Suprapubic skin (tissue), 4 donors: ENCODE data around the gene PSAT1. TPM values are rescaled to one million over a fixed set of nuclear protein-coding genes. Genes with fewer than 3 reads are reported as not detected.

ENCODE experiments used
- DNase-seq, 2 donors: peaks; one replicate each; pipeline ENCODE4 v3.0.0-alpha.2; 2019; ENCODE audit warnings: low spot score in 2 of 2
- H3K27ac ChIP-seq: fragments of 200-600 bp; sonication (generic); one replicate; pipeline ENCODE4 v1.5.1; 2019
- H3K27me3 ChIP-seq: fragments of 200-600 bp; sonication (generic); one replicate; pipeline ENCODE4 v1.5.1; 2019
- H3K36me3 ChIP-seq: fragments of 200-600 bp; sonication (generic); one replicate; pipeline ENCODE4 v1.5.1; 2019
- H3K4me1 ChIP-seq: fragments of 200-600 bp; sonication (generic); one replicate; pipeline ENCODE4 v1.5.1; 2019
- H3K4me3 ChIP-seq: fragments of 200-600 bp; sonication (generic); one replicate; pipeline ENCODE4 v1.5.1; 2019; ENCODE audit warnings: mild to moderate bottlenecking
- H3K9me3 ChIP-seq: fragments of 200-600 bp; sonication (generic); one replicate; pipeline ENCODE4 v1.5.1; 2019
- EP300 ChIP-seq: sonication (generic); formaldehyde crosslinking; IDR thresholded peaks from one replicate; pipeline ENCODE4 v1.6.1; 2017; ENCODE audit warnings: antibody characterized with exemption
- POLR2A ChIP-seq, 2 donors: fragments of 450-650 bp; IDR thresholded peaks; one replicate each; pipeline ENCODE4 v1.6.1; 2017; ENCODE audit warnings: antibody characterized with exemption in 2 of 2, mild to moderate bottlenecking in 2 of 2, moderate library complexity in 2 of 2
- POLR2AphosphoS5 ChIP-seq, 3 donors: sonication (generic); formaldehyde crosslinking; IDR thresholded peaks; one replicate each; pipeline ENCODE4 v1.6.1; 2017; ENCODE audit warnings: antibody characterized with exemption in 3 of 3
- WGBS: methylation state at CpG from one replicate; pipeline ENCODE4 v1.1.5; 2018; 5-methylcytosine and 5-hydroxymethylcytosine counted together
- total RNA-seq, 4 donors: library from RNA; depleted of rRNA; stranded (reverse); fragments of >200 nt; gene quantifications; one replicate each; pipeline ENCODE4 v1.1.0, GENCODE V29; 2016
- TF ChIP-seq, protein P1 (sequence below), 2 donors: fragments of 200-600 bp in 1 of 2; fragments of 450-650 bp in 1 of 2; sonication (generic) in 1 of 2; IDR thresholded peaks; one replicate each; pipeline ENCODE4 v1.5.1; 2016 to 2019; ENCODE audit warnings: antibody characterized with exemption in 2 of 2, mild to moderate bottlenecking in 1 of 2, moderate library complexity in 1 of 2

Gene PSAT1
- total RNA-seq, 4 donors from 2014 or later: 47.4 to 101 (median 75.7) TPM

DNA sequence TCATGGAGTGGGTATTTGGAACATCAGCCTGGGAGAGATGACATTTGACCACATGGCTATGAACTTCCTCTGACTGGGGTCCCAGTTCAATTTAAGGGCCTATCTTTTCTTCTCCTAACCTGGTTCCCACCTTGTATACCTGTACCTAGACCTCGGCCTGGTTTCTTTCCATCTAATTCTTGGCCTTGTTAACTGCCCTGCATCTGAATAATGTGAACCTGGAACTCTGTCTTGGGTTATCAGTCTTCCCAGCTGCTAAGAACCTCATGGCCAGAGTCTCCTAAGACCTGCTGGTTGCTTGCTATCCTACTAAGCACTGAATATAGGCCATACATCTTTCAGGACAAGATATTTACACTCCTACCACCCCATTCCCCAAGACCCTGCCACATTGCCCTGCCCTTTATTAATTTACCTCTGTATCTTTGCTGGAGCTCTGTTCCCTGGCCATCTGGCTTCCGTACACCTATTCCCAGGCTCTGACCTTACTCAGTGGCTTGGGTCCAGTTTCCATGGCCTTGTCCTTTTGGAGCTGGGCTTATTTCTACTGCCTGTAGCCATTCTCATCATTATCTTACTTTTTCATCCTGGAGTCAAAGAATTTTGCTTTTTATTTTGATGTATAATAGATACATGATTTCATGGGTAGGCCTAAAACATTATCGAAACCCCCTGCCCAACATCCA is 6.6 kb downstream of the PSAT1 start:
- peaks cover 24% of the 10 kb centered on the region for H3K36me3 ChIP-seq
- H3K27me3 ChIP-seq: peaks cover 24% of the 10 kb centered on the region
- H3K9me3 ChIP-seq: no peaks in the 10 kb centered on the region
- DNase-seq: no peak
- H3K27ac ChIP-seq: no peak overlapping the region
- peaks cover under 1% of the 10 kb centered on the region for H3K4me1 ChIP-seq
- 95% methylated on average over 3 of the region's 3 CpGs for WGBS
- H3K4me3 ChIP-seq: no peak overlapping the region
- TF ChIP-seq EP300 (no peak), POLR2AphosphoS5 (IDR thresholded peaks at IDR 0.05) (no peak), POLR2A (IDR thresholded peaks at IDR 0.05) (no peak)
- TF ChIP-seq, protein P1, sequence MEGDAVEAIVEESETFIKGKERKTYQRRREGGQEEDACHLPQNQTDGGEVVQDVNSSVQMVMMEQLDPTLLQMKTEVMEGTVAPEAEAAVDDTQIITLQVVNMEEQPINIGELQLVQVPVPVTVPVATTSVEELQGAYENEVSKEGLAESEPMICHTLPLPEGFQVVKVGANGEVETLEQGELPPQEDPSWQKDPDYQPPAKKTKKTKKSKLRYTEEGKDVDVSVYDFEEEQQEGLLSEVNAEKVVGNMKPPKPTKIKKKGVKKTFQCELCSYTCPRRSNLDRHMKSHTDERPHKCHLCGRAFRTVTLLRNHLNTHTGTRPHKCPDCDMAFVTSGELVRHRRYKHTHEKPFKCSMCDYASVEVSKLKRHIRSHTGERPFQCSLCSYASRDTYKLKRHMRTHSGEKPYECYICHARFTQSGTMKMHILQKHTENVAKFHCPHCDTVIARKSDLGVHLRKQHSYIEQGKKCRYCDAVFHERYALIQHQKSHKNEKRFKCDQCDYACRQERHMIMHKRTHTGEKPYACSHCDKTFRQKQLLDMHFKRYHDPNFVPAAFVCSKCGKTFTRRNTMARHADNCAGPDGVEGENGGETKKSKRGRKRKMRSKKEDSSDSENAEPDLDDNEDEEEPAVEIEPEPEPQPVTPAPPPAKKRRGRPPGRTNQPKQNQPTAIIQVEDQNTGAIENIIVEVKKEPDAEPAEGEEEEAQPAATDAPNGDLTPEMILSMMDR (IDR thresholded peaks at IDR 0.05): no peak

DNA sequence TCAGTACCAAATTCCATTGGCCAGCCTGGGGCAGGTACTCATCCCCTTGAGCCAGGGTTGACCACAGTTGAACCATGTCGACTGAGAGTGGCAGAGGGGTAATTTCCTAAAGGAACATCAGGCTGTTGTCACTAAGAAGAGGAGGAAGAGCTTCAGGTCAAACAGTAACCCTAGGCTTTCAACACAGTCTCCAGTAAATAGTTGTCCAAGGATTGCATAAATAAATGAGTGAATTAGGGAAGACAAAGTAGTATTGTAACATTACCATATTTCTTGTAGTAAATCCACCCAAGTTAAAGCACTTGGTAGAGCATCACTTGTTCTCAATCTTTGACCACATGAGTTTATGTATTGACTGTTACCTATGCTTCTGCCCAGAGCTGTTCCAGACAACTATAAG is 7.4 kb downstream of the PSAT1 start:
- peaks cover 30% of the 10 kb centered on the region for H3K36me3 ChIP-seq
- no peak overlapping the region for H3K27ac ChIP-seq
- H3K4me3 ChIP-seq: no peak overlapping the region
- no peaks in the 10 kb centered on the region for H3K4me1 ChIP-seq
- no peaks in the 10 kb centered on the region for H3K9me3 ChIP-seq
- TF ChIP-seq, protein P1 (IDR thresholded peaks at IDR 0.05): no peak
- TF ChIP-seq POLR2A (IDR thresholded peaks at IDR 0.05) (no peak), EP300 (no peak), POLR2AphosphoS5 (IDR thresholded peaks at IDR 0.05) (no peak)
- DNase-seq: no peak
- WGBS: 80% methylated on average over 1 of the region's 1 CpG
- peaks cover 20% of the 10 kb centered on the region for H3K27me3 ChIP-seq

DNA sequence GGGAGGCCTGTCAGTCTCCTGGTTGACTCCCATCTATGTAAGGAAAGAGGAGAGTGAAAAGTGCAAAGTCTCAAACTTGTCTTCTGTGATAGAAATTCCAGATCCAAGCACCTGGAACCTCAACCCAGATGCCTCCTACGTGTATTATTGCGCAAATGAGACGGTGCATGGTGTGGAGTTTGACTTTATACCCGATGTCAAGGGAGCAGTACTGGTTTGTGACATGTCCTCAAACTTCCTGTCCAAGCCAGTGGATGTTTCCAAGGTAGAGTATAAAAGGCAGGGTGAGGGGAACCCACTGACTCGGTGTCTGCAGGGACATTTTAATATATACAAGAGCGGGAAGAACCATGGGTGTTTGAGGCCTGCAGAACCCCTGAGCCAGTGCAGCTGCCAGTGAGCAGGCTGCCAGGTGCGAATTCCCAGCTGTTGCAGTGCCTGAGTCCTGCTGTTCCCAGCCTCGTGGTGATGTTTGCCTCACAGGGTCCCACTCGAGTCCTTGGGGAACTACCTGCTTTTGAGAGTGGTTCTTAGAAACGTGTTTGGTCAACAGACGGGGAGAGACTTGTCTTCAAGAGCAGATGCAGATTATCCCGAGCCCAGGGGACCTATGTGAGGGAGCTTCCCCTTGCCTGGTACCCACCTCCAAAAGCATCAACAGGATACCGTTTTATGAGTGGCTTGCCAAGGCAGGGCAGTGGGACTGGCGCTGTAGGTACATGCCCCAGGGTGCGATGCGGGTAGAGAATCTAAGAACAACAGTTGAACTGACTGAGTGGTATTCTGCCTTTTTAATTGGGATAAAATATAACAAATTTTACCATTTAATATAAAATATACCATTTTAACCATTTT is 9.5 kb downstream of the PSAT1 start:
- Histone ChIP-seq H3K36me3 (peaks cover 39% of the 10 kb centered on the region), H3K4me1 (no peaks in the 10 kb centered on the region), H3K27me3 (peaks cover 3% of the 10 kb centered on the region), H3K27ac (no peak overlapping the region), H3K9me3 (no peaks in the 10 kb centered on the region), H3K4me3 (no peak overlapping the region)
- TF ChIP-seq, protein P1 (IDR thresholded peaks at IDR 0.05): no peak
- no peak for TF ChIP-seq POLR2A (IDR thresholded peaks at IDR 0.05)
- no peak for TF ChIP-seq POLR2AphosphoS5 (IDR thresholded peaks at IDR 0.05)
- TF ChIP-seq EP300: no peak
- 93% methylated on average over 16 of the region's 16 CpGs for WGBS
- no peak for DNase-seq

DNA sequence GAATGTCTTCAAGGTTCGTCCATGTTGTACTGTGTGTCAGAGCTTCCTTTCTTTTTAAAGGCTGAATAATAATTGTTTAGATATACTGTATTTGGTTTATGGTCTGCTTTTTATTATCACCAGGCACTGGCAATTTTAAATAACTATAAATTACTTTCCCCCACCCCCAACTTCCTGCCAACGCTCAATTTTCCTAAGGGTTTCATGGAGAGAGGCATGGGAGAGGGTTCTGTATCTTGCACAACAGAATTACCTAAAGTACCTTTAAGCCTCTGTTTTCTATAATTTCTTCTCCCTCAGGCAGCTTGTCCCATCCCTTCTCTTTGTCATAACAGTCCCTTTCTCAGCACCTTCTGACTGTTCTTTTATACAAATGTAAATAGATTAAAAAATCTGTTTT is 10.4 kb downstream of the PSAT1 start:
- no peak for DNase-seq
- 91% methylated on average over 2 of the region's 2 CpGs for WGBS
- Histone ChIP-seq H3K4me1 (no peaks in the 10 kb centered on the region), H3K27ac (no peak overlapping the region), H3K4me3 (no peak overlapping the region), H3K9me3 (no peaks in the 10 kb centered on the region), H3K27me3 (no peaks in the 10 kb centered on the region), H3K36me3 (peaks cover 39% of the 10 kb centered on the region)
- TF ChIP-seq POLR2AphosphoS5 (IDR thresholded peaks at IDR 0.05): no peak
- TF ChIP-seq, protein P1 (IDR thresholded peaks at IDR 0.05): no peak
- no peak for TF ChIP-seq EP300
- no peak for TF ChIP-seq POLR2A (IDR thresholded peaks at IDR 0.05)

DNA sequence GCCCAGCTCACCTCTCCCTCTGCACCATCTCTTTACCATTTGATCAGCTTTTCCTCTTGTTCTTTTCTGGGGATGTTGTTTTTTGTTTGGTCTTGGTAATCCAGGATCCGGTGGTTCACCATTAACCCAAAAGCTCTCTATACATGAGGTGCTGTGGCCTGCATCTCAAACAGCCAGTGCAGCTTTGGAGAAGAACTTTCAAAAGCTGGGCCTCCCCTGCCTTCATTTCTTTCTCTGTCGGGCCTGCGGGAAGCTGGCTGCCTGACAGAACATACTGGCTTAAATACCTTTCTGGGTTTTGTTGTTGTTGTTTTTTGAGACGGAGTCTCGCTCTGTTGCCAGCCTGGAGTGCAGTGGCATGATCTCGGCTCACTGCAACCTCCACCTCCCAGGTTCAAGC is 12.1 kb downstream of the PSAT1 start:
- no peak overlapping the region for H3K4me3 ChIP-seq
- no peak for DNase-seq
- H3K27me3 ChIP-seq: no peaks in the 10 kb centered on the region
- WGBS: 87% methylated on average over 6 of the region's 6 CpGs
- no peak overlapping the region for H3K27ac ChIP-seq
- H3K4me1 ChIP-seq: no peaks in the 10 kb centered on the region
- H3K9me3 ChIP-seq: no peaks in the 10 kb centered on the region
- peaks cover 33% of the 10 kb centered on the region for H3K36me3 ChIP-seq
- TF ChIP-seq, protein P1 (IDR thresholded peaks at IDR 0.05): no peak
- no peak for TF ChIP-seq POLR2A (IDR thresholded peaks at IDR 0.05)
- no peak for TF ChIP-seq EP300
- TF ChIP-seq POLR2AphosphoS5 (IDR thresholded peaks at IDR 0.05): no peak
